K562 (cell line): ENCODE results near the gene DAPK1. TPM values are rescaled to one million over a fixed set of nuclear protein-coding genes. Genes with fewer than 3 reads are reported as not detected.
A peak's percentile ranks its signal among the peaks of the same experiment; 100 is the strongest.

Experiments
- ATAC-seq: fragments of 200-7000 bp; cut with Tn5 transposase; 3 replicates; pipeline ENCODE4 v1.9.1; 2020; ENCODE audit warnings: moderate library complexity
- BruUV-seq: library from RNA; stranded (reverse); fragments of 400-500 nt; replicated peaks from 2 replicates; lab custom pipeline; 2021; lab: Mats Ljungman, UMichigan
- CTCF ChIA-PET: fragments of 300-600 bp; formaldehyde crosslinking; extraction: SDS; loops from one replicate; lab custom pipeline; 2021; ENCODE audit warnings: low intra/inter-chr PET ratio; lab: Yijun Ruan, JAX
- POLR2A ChIA-PET: fragments of 300-600, 350-650 bp; sonication (Branson Sonifier 250); formaldehyde crosslinking; extraction: SDS; loops from one replicate; lab custom pipeline; 2021; ENCODE audit warnings: antibody characterized with exemption, inconsistent platforms; lab: Yijun Ruan, JAX
- DNase-seq, 4 experiments: peaks; one replicate each; pipeline versions ENCODE4 v3.0.0 to v3.0.0-alpha.2; 2011 to 2018; ENCODE audit warnings: low spot score in 3 of 4, mixed read lengths in 3 of 4; ENCODE audit errors: extremely low read depth in 1 of 4
- FAIRE-seq: peaks from 2 replicates; lab custom pipeline; 2011; peaks lifted over from hg19 to GRCh38; lab: Jason Lieb, UNC
- H2AFZ ChIP-seq: 2 replicates; pipeline ENCODE4 v1.6.0; 2011; ENCODE audit warnings: low read depth, low read length, control low read depth, inconsistent platforms
- H3K27ac ChIP-seq: fragments of 200-600 bp; 3 replicates; pipeline ENCODE4 v1.8.0; 2011; ENCODE audit warnings: low read depth, mild to moderate bottlenecking, control low read depth, inconsistent platforms, low read length, moderate library complexity, mixed read lengths; ENCODE audit errors: extremely low read depth
- H3K27me3 ChIP-seq, 2 experiments: fragments of 300-600 bp in 1 of 2; 2 replicates in 1 of 2; 3 replicates in 1 of 2; pipeline versions ENCODE4 v1.6.0 to v1.8.0; 2011; ENCODE audit warnings: inconsistent platforms in 2 of 2, low read length in 2 of 2, mild to moderate bottlenecking in 1 of 2, mixed read lengths in 1 of 2, moderate library complexity in 1 of 2; ENCODE audit not compliant: control insufficient read depth in 2 of 2, insufficient read depth in 2 of 2
- H3K36me3 ChIP-seq: fragments of 300-600 bp; 3 replicates; pipeline ENCODE4 v1.8.0; 2011; ENCODE audit warnings: mild to moderate bottlenecking, low read length, inconsistent platforms; ENCODE audit not compliant: control insufficient read depth, insufficient read depth
- H3K4me1 ChIP-seq, 2 experiments: fragments of 200-600 bp in 1 of 2; replicated peaks in 1 of 2; 2 replicates in 1 of 2; 3 replicates in 1 of 2; pipeline versions ENCODE4 v1.5.1 to v1.8.0; 2011; ENCODE audit warnings: inconsistent platforms in 2 of 2, low read length in 2 of 2, mild to moderate bottlenecking in 1 of 2, mixed read lengths in 1 of 2, moderate library complexity in 1 of 2; ENCODE audit not compliant: control insufficient read depth in 2 of 2, insufficient read depth in 2 of 2
- H3K4me2 ChIP-seq: 2 replicates; pipeline ENCODE4 v1.6.1; 2011; ENCODE audit warnings: low read length, control low read depth, inconsistent platforms, mixed read lengths; ENCODE audit not compliant: insufficient read depth
- H3K4me3 ChIP-seq: fragments of 200-600 bp; sonication (generic), shearing (Covaris generic); 2 replicates; pipeline ENCODE4 v1.5.1; 2016; ENCODE audit warnings: control low read depth, inconsistent platforms
- H3K79me2 ChIP-seq: fragments of 200-600 bp; 3 replicates; pipeline ENCODE4 v1.8.0; 2011; ENCODE audit warnings: low read length, inconsistent platforms; ENCODE audit not compliant: control insufficient read depth, insufficient read depth
- H3K9ac ChIP-seq, 2 experiments: 2 replicates each; pipeline versions ENCODE4 v1.6.0 to v1.6.1; 2011; ENCODE audit warnings: low read depth in 2 of 2, low read length in 2 of 2, control low read depth in 1 of 2, inconsistent platforms in 1 of 2, mild to moderate bottlenecking in 1 of 2, mixed read lengths in 1 of 2; ENCODE audit not compliant: insufficient read depth in 1 of 2
- H3K9me1 ChIP-seq: one replicate; pipeline ENCODE4 v1.6.0; 2011; ENCODE audit warnings: inconsistent platforms, mild to moderate bottlenecking, low read length, moderate library complexity; ENCODE audit not compliant: control insufficient read depth, insufficient read depth
- H3K9me3 ChIP-seq: replicated peaks from 2 replicates; pipeline ENCODE4 v1.5.1; 2011; ENCODE audit warnings: low read depth, low read length, inconsistent platforms; ENCODE audit not compliant: control insufficient read depth, insufficient read depth
- H4K20me1 ChIP-seq: replicated peaks from 2 replicates; pipeline ENCODE4 v1.6.1; 2011; ENCODE audit warnings: low read length, inconsistent platforms, mixed read lengths; ENCODE audit not compliant: control insufficient read depth, insufficient read depth
- ATF7 ChIP-seq: fragments of 450-650 bp; IDR thresholded peaks from 2 replicates; pipeline ENCODE4 v1.7.1; 2014; ENCODE audit warnings: mild to moderate bottlenecking, moderate library complexity
- CEBPG ChIP-seq, 3 experiments: fragments of 200-800 bp in 1 of 3; sonication (Bioruptor generic) in 1 of 3; sonication (generic) in 1 of 3; formaldehyde crosslinking in 1 of 3; IDR thresholded peaks in 2 of 3; conservative IDR thresholded peaks in 1 of 3; 2 replicates each; pipeline versions ENCODE4 v1.6.1 to v1.8.0; 2016 to 2022; ENCODE audit warnings: missing compliant biosample characterization in 2 of 3, missing genetic modification characterization in 2 of 3, mild to moderate bottlenecking in 1 of 3, missing genetic modification reagents in 1 of 3
- EZH2 ChIP-seq: IDR thresholded peaks from 2 replicates; pipeline ENCODE4 v1.6.1; 2012; ENCODE audit warnings: low read depth, mild to moderate bottlenecking, inconsistent platforms, low read length, borderline replicate concordance
- KDM2B ChIP-seq: fragments of 250-450 bp; sonication (Bioruptor Pico); IDR thresholded peaks from 2 replicates; pipeline ENCODE4 v1.8.0; 2021; ENCODE audit warnings: mild to moderate bottlenecking, moderate library complexity
- MCM7 ChIP-seq, 2 experiments: fragments of 450-650 bp; IDR thresholded peaks; 2 replicates each; pipeline ENCODE4 v1.6.1; 2016 to 2018
- RFX5 ChIP-seq: IDR thresholded peaks from 2 replicates; pipeline ENCODE4 v1.6.1; 2011; ENCODE audit warnings: low read depth, mild to moderate bottlenecking, improper control_type of control experiment, low read length
- WGBS: fragments of 100-300 bp; shearing (Covaris generic); methylation state at CpG from one replicate; pipeline ENCODE4 v1.1.6; 2016; ENCODE audit warnings: low coverage, mixed read lengths; ENCODE audit not compliant: insufficient coverage; ENCODE audit errors: missing lambda C conversion rate; 5-methylcytosine and 5-hydroxymethylcytosine counted together
- in situ Hi-C: fragments of 300-500 bp; cut with MboI; formaldehyde crosslinking; loops from 4 replicates; pipeline ENCODE4 v1.15.0; 2018; ENCODE audit warnings: inconsistent platforms, mixed read lengths
- intact Hi-C: fragments of 100-400 bp; cut with micrococcal nuclease; formaldehyde crosslinking; loops from 2 replicates; pipeline ENCODE4 v1.14.2; 2022
- polyA plus RNA-seq, 8 experiments: library from polyadenylated mRNA; depleted of rRNA in 4 of 8; stranded (reverse) in 5 of 8; unstranded in 3 of 8; fragments of >200 nt; fragmentation: Nextera tagmentation in 2 of 8; fragmentation: Illumina TruSeq in 1 of 8; extraction: Ambion mirVana in 2 of 8; extraction: Trizol in 1 of 8; gene quantifications; 2 replicates each; pipeline versions ENCODE4 v1.2.1 to v1.2.3, GENCODE V29; 2011 to 2014; ENCODE audit warnings: inconsistent platforms in 1 of 8, missing spikeins in 1 of 8
- total RNA-seq, 7 experiments: library from RNA; depleted of rRNA in 6 of 7; stranded (reverse); fragments of >200 nt in 6 of 7; fragmentation: Illumina TruSeq in 2 of 7; extraction: Trizol in 2 of 7; gene quantifications; 2 replicates each; pipeline versions ENCODE4 v1.2.1 to v1.2.3, GENCODE V29; 2011 to 2021; ENCODE audit warnings: low replicate concordance in 1 of 7
- TF ChIP-seq, protein P1 (sequence below): sonication (generic); formaldehyde crosslinking; IDR thresholded peaks from 2 replicates; pipeline ENCODE4 v1.8.1; 2023; ENCODE audit warnings: mild to moderate bottlenecking, missing genetic modification reagents
- TF ChIP-seq, protein P2 (sequence below): fragments of 250-450 bp; sonication (Bioruptor Pico); IDR thresholded peaks from 2 replicates; pipeline ENCODE4 v1.8.0; 2022; ENCODE audit warnings: moderate library complexity, mild to moderate bottlenecking, inconsistent platforms

DAPK1 gene
- total and polyA plus RNA-seq, 9 of the 15 experiments (the other 6 are each of a cell fraction or from before 2014, with no cell fraction given) = 1.7 to 26.4 (median 15.8) TPM

DNA sequence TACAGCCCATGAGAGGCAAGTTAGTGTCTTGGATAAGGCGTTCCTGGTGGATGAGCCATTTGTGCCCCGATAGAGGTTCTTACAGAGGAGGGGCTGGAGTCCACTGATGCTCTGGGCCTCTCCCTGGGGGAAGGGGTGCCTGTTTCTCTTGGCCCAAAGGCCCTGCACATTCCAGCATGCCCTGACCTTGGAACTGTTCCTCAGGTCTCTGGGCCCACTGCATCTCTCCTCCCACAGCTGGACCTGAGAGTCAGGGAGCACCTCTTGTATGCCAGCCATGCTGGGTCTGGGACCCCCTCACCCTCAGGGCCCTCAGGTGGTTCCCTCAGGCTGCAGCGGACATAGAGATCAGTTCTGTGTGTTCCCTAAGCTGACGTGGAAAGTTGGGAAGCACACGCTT lies 26.4 kb downstream of the DAPK1 start:
- no peaks in the 10 kb centered on the region for H4K20me1 ChIP-seq
- no peak for DNase-seq
- ChIA-PET CTCF (no interaction called here), POLR2A (interaction anchor here (0.6 kb wide), 1 partner anchor 9 kb away, joined by 3 read pairs; no protein-coding TSS in a partner anchor)
- TF ChIP-seq ATF7 (no peak), RFX5 (no peak), MCM7 (IDR thresholded peaks at IDR 0.05) (no peak), KDM2B (CRISPR knock-in tag) (no peak), CEBPG (CRISPR knock-in tag; IDR thresholded peaks at IDR 0.05) (no peak), CEBPG (tag; conservative IDR thresholded peaks at IDR 0.05 in 1 of 2, IDR thresholded peaks at IDR 0.05 in 1 of 2) (no peak), EZH2 (no peak)
- TF ChIP-seq, protein P1, sequence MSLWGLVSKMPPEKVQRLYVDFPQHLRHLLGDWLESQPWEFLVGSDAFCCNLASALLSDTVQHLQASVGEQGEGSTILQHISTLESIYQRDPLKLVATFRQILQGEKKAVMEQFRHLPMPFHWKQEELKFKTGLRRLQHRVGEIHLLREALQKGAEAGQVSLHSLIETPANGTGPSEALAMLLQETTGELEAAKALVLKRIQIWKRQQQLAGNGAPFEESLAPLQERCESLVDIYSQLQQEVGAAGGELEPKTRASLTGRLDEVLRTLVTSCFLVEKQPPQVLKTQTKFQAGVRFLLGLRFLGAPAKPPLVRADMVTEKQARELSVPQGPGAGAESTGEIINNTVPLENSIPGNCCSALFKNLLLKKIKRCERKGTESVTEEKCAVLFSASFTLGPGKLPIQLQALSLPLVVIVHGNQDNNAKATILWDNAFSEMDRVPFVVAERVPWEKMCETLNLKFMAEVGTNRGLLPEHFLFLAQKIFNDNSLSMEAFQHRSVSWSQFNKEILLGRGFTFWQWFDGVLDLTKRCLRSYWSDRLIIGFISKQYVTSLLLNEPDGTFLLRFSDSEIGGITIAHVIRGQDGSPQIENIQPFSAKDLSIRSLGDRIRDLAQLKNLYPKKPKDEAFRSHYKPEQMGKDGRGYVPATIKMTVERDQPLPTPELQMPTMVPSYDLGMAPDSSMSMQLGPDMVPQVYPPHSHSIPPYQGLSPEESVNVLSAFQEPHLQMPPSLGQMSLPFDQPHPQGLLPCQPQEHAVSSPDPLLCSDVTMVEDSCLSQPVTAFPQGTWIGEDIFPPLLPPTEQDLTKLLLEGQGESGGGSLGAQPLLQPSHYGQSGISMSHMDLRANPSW (CRISPR knock-in tag) = no peak
- TF ChIP-seq, protein P2, sequence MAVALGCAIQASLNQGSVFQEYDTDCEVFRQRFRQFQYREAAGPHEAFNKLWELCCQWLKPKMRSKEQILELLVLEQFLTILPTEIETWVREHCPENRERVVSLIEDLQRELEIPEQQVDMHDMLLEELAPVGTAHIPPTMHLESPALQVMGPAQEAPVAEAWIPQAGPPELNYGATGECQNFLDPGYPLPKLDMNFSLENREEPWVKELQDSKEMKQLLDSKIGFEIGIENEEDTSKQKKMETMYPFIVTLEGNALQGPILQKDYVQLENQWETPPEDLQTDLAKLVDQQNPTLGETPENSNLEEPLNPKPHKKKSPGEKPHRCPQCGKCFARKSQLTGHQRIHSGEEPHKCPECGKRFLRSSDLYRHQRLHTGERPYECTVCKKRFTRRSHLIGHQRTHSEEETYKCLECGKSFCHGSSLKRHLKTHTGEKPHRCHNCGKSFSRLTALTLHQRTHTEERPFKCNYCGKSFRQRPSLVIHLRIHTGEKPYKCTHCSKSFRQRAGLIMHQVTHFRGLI (CRISPR knock-in tag) = no peak
- H2AFZ ChIP-seq = no peak overlapping the region
- H3K9me1 ChIP-seq = no peaks in the 10 kb centered on the region
- peaks cover 7 to 9% of the 10 kb centered on the region in 2 experiments for H3K4me1 ChIP-seq
- no peaks in the 10 kb centered on the region for H3K27me3 ChIP-seq
- H3K27ac ChIP-seq = no peak overlapping the region
- H3K36me3 ChIP-seq = peaks cover 10% of the 10 kb centered on the region; the same call in 2 of the 3 replicates
- no peak overlapping the region for H3K4me3 ChIP-seq
- no peaks in the 10 kb centered on the region for H3K9me3 ChIP-seq
- no peak overlapping the region for H3K4me2 ChIP-seq
- in situ Hi-C loops = no loop called here
- H3K9ac ChIP-seq = 0 out of 4 replicates have a peak overlapping the region, but pooled peaks of 1 of the 2 experiments have one; percentile 52
- no peak for FAIRE-seq
- peaks cover 18% of the 10 kb centered on the region for H3K79me2 ChIP-seq
- 75% methylated on average over 5 of the region's 5 CpGs for WGBS
- no peak for ATAC-seq
- intact Hi-C loops = no loop called here
- no TSS peak for BruUV-seq
